ENCODE measurements around the gene EQTN.

Gene EQTN

GRCh38 chr9:27336829-27337228 lies 39.9 kb upstream of the EQTN start:
- no peak for TF ChIP-seq EZH2 (optimal IDR thresholded peaks at IDR 0.05; ENCODE audit: low read depth, low read length)
- H3K4me1 ChIP-seq (ENCODE audit: low read length), result 0 out of 2 replicates have a peak, but pooled peaks cover 4% of the 10 kb centered on the region
- H3K27ac ChIP-seq (ENCODE audit: low read length), result no peak overlapping the region
- H3K79me2 ChIP-seq (ENCODE audit: low read length), result no peaks in the 10 kb centered on the region
- no peaks in the 10 kb centered on the region for H3K36me3 ChIP-seq (replicated peaks; ENCODE audit: insufficient read depth, low read length)
- no peak overlapping the region for H3K9ac ChIP-seq (ENCODE audit: low read length)
- H3K4me2 ChIP-seq (ENCODE audit: low read depth, low read length), result no peak overlapping the region
- H3F3A ChIP-seq (ENCODE audit: insufficient read depth, low read length), result no peaks in the 10 kb centered on the region
- H2AFZ ChIP-seq (ENCODE audit: low read length), result no peak overlapping the region
- no peaks in the 10 kb centered on the region for H4K20me1 ChIP-seq (ENCODE audit: insufficient read depth, low read length)
- no peaks in the 10 kb centered on the region for H3K27me3 ChIP-seq (replicated peaks; ENCODE audit: insufficient read depth, low read length)
- DNase-seq, result no peak
- H3K4me3 ChIP-seq (ENCODE audit: low read length), result no peak overlapping the region
- H3K9me3 ChIP-seq (replicated peaks; ENCODE audit: insufficient read depth, low read length), result no peaks in the 10 kb centered on the region
- no peaks in the 10 kb centered on the region for H3K9me2 ChIP-seq (replicated peaks; ENCODE audit: insufficient read depth, low read length)

GRCh38 chr9:27336126-27336525 lies 39.2 kb upstream of the EQTN start:
- Histone ChIP-seq H3K79me2 (ENCODE audit: low read length) (no peaks in the 10 kb centered on the region), H3F3A (ENCODE audit: insufficient read depth, low read length) (no peaks in the 10 kb centered on the region), H4K20me1 (ENCODE audit: insufficient read depth, low read length) (no peaks in the 10 kb centered on the region), H3K9me2 (replicated peaks; ENCODE audit: insufficient read depth, low read length) (no peaks in the 10 kb centered on the region), H3K9ac (ENCODE audit: low read length) (no peak overlapping the region), H3K27ac (ENCODE audit: low read length) (no peak overlapping the region), H2AFZ (ENCODE audit: low read length) (no peak overlapping the region), H3K27me3 (replicated peaks; ENCODE audit: insufficient read depth, low read length) (no peaks in the 10 kb centered on the region), H3K4me1 (ENCODE audit: low read length) (0 out of 2 replicates have a peak, but pooled peaks cover 4% of the 10 kb centered on the region), H3K36me3 (replicated peaks; ENCODE audit: insufficient read depth, low read length) (no peaks in the 10 kb centered on the region), H3K4me2 (ENCODE audit: low read depth, low read length) (no peak overlapping the region), H3K9me3 (replicated peaks; ENCODE audit: insufficient read depth, low read length) (no peaks in the 10 kb centered on the region), H3K4me3 (ENCODE audit: low read length) (no peak overlapping the region)
- no peak for DNase-seq
- TF ChIP-seq EZH2 (optimal IDR thresholded peaks at IDR 0.05; ENCODE audit: low read depth, low read length) (no peak), EZH2phosphoT487 (IDR thresholded peaks at IDR 0.05; ENCODE audit: low read length) (no peak), CTCF (IDR thresholded peaks at IDR 0.05; ENCODE audit: low read length) (no peak)

- TF ChIP-seq CTCF (IDR thresholded peaks at IDR 0.05; ENCODE audit: low read length) (no peak), EZH2 (optimal IDR thresholded peaks at IDR 0.05; ENCODE audit: low read depth, low read length) (no peak), EZH2phosphoT487 (IDR thresholded peaks at IDR 0.05; ENCODE audit: low read length) (no peak)
- Histone ChIP-seq H2AFZ (ENCODE audit: low read length) (no peak overlapping the region), H4K20me1 (ENCODE audit: insufficient read depth, low read length) (no peaks in the 10 kb centered on the region), H3K4me2 (ENCODE audit: low read depth, low read length) (no peak overlapping the region), H3K79me2 (ENCODE audit: low read length) (no peaks in the 10 kb centered on the region), H3K9ac (ENCODE audit: low read length) (no peak overlapping the region), H3K4me3 (ENCODE audit: low read length) (no peak overlapping the region), H3K9me2 (replicated peaks; ENCODE audit: insufficient read depth, low read length) (no peaks in the 10 kb centered on the region), H3K27me3 (replicated peaks; ENCODE audit: insufficient read depth, low read length) (no peaks in the 10 kb centered on the region), H3K27ac (ENCODE audit: low read length) (no peak overlapping the region), H3F3A (ENCODE audit: insufficient read depth, low read length) (no peaks in the 10 kb centered on the region), H3K9me3 (replicated peaks; ENCODE audit: insufficient read depth, low read length) (no peaks in the 10 kb centered on the region), H3K36me3 (replicated peaks; ENCODE audit: insufficient read depth, low read length) (no peaks in the 10 kb centered on the region), H3K4me1 (ENCODE audit: low read length) (0 out of 2 replicates have a peak, but pooled peaks cover 4% of the 10 kb centered on the region)
- no peak for DNase-seq
Observed at GRCh38 chr9:27335075-27335474, 38.1 kb upstream of the EQTN start.

- no peaks in the 10 kb centered on the region for H3K9me3 ChIP-seq (replicated peaks; ENCODE audit: insufficient read depth, low read length)
- H3K9me2 ChIP-seq (replicated peaks; ENCODE audit: insufficient read depth, low read length), result no peaks in the 10 kb centered on the region
- TF ChIP-seq CTCF (IDR thresholded peaks at IDR 0.05; ENCODE audit: low read length) (peak; percentile 54), EZH2 (optimal IDR thresholded peaks at IDR 0.05; ENCODE audit: low read depth, low read length) (no peak)
- no peaks in the 10 kb centered on the region for H3F3A ChIP-seq (ENCODE audit: insufficient read depth, low read length)
- DNase-seq, result peak; percentile 60
- H3K27ac ChIP-seq (ENCODE audit: low read length), result no peak overlapping the region
- H3K4me3 ChIP-seq (ENCODE audit: low read length), result no peak overlapping the region
- no peaks in the 10 kb centered on the region for H4K20me1 ChIP-seq (ENCODE audit: insufficient read depth, low read length)
- no peak overlapping the region for H2AFZ ChIP-seq (ENCODE audit: low read length)
- no peaks in the 10 kb centered on the region for H3K36me3 ChIP-seq (replicated peaks; ENCODE audit: insufficient read depth, low read length)
- H3K9ac ChIP-seq (ENCODE audit: low read length), result no peak overlapping the region
- no peak overlapping the region for H3K4me2 ChIP-seq (ENCODE audit: low read depth, low read length)
- no peaks in the 10 kb centered on the region for H3K27me3 ChIP-seq (replicated peaks; ENCODE audit: insufficient read depth, low read length)
- H3K79me2 ChIP-seq (ENCODE audit: low read length), result no peaks in the 10 kb centered on the region
- H3K4me1 ChIP-seq (ENCODE audit: low read length), result 0 out of 2 replicates have a peak, but pooled peaks cover 4% of the 10 kb centered on the region
Observed at GRCh38 chr9:27333241-27334052, 36.5 kb upstream of the EQTN start.

All from MM.1S (cell line).